MM.1S (cell line): ENCODE measurements around the gene TPRG1.

Experiments used
- CTCF ChIP-seq: fragments of 300-600 bp; sonication (generic); IDR thresholded peaks from 2 replicates; pipeline ENCODE4 v1.5.1; 2016; ENCODE audit warnings: antibody characterized with exemption, low read length, mixed read lengths
- EZH2 ChIP-seq: fragments of 300-600 bp; sonication (generic); optimal IDR thresholded peaks from 2 replicates; pipeline ENCODE3; 2017; ENCODE audit warnings: low read depth, mild to moderate bottlenecking, antibody characterized with exemption, low read length, mixed read lengths
- EZH2phosphoT487 ChIP-seq: fragments of 300-600 bp; sonication (generic); IDR thresholded peaks from 2 replicates; pipeline ENCODE4 v1.6.1; 2018; ENCODE audit warnings: antibody characterized with exemption, low read length

- no peak for TF ChIP-seq CTCF
- no peak for TF ChIP-seq EZH2phosphoT487
- no peak for TF ChIP-seq EZH2
These were observed 2.0 kb upstream of the TPRG1 start for GRCh38 chr3:189169728-189170127.
